K562 (cell line): ENCODE data around the gene STYXL1. TPM values are rescaled to one million over a fixed set of nuclear protein-coding genes. Genes with fewer than 3 reads are reported as not detected.
A peak's percentile ranks its signal among the peaks of the same experiment; 100 is the strongest.

ENCODE experiments used
- ATAC-seq: fragments of 200-7000 bp; cut with Tn5 transposase; 3 replicates; pipeline ENCODE4 v1.9.1; 2020; ENCODE audit warnings: moderate library complexity
- BruUV-seq: library from RNA; stranded (reverse); fragments of 400-500 nt; replicated peaks from 2 replicates; lab custom pipeline; 2021; lab: Mats Ljungman, UMichigan
- CTCF ChIA-PET: fragments of 300-600 bp; formaldehyde crosslinking; extraction: SDS; loops from one replicate; lab custom pipeline; 2021; ENCODE audit warnings: low intra/inter-chr PET ratio; lab: Yijun Ruan, JAX
- POLR2A ChIA-PET: fragments of 300-600, 350-650 bp; sonication (Branson Sonifier 250); formaldehyde crosslinking; extraction: SDS; loops from one replicate; lab custom pipeline; 2021; ENCODE audit warnings: antibody characterized with exemption, inconsistent platforms; lab: Yijun Ruan, JAX
- DNase-seq, 4 experiments: peaks; one replicate each; pipeline versions ENCODE4 v3.0.0 to v3.0.0-alpha.2; 2011 to 2018; ENCODE audit warnings: low spot score in 3 of 4, mixed read lengths in 3 of 4; ENCODE audit errors: extremely low read depth in 1 of 4
- FAIRE-seq: peaks from 2 replicates; lab custom pipeline; 2011; peaks lifted over from hg19 to GRCh38; lab: Jason Lieb, UNC
- H2AFZ ChIP-seq: 2 replicates; pipeline ENCODE4 v1.6.0; 2011; ENCODE audit warnings: low read depth, low read length, control low read depth, inconsistent platforms
- H3K27ac ChIP-seq: fragments of 200-600 bp; 3 replicates; pipeline ENCODE4 v1.8.0; 2011; ENCODE audit warnings: low read depth, mild to moderate bottlenecking, control low read depth, inconsistent platforms, low read length, moderate library complexity, mixed read lengths; ENCODE audit errors: extremely low read depth
- H3K27me3 ChIP-seq, 2 experiments: fragments of 300-600 bp in 1 of 2; 2 replicates in 1 of 2; 3 replicates in 1 of 2; pipeline versions ENCODE4 v1.6.0 to v1.8.0; 2011; ENCODE audit warnings: inconsistent platforms in 2 of 2, low read length in 2 of 2, mild to moderate bottlenecking in 1 of 2, mixed read lengths in 1 of 2, moderate library complexity in 1 of 2; ENCODE audit not compliant: control insufficient read depth in 2 of 2, insufficient read depth in 2 of 2
- H3K36me3 ChIP-seq: fragments of 300-600 bp; 3 replicates; pipeline ENCODE4 v1.8.0; 2011; ENCODE audit warnings: mild to moderate bottlenecking, low read length, inconsistent platforms; ENCODE audit not compliant: control insufficient read depth, insufficient read depth
- H3K4me1 ChIP-seq, 2 experiments: fragments of 200-600 bp in 1 of 2; replicated peaks in 1 of 2; 2 replicates in 1 of 2; 3 replicates in 1 of 2; pipeline versions ENCODE4 v1.5.1 to v1.8.0; 2011; ENCODE audit warnings: inconsistent platforms in 2 of 2, low read length in 2 of 2, mild to moderate bottlenecking in 1 of 2, mixed read lengths in 1 of 2, moderate library complexity in 1 of 2; ENCODE audit not compliant: control insufficient read depth in 2 of 2, insufficient read depth in 2 of 2
- H3K4me2 ChIP-seq: 2 replicates; pipeline ENCODE4 v1.6.1; 2011; ENCODE audit warnings: low read length, control low read depth, inconsistent platforms, mixed read lengths; ENCODE audit not compliant: insufficient read depth
- H3K4me3 ChIP-seq: fragments of 200-600 bp; sonication (generic), shearing (Covaris generic); 2 replicates; pipeline ENCODE4 v1.5.1; 2016; ENCODE audit warnings: control low read depth, inconsistent platforms
- H3K79me2 ChIP-seq: fragments of 200-600 bp; 3 replicates; pipeline ENCODE4 v1.8.0; 2011; ENCODE audit warnings: low read length, inconsistent platforms; ENCODE audit not compliant: control insufficient read depth, insufficient read depth
- H3K9ac ChIP-seq, 2 experiments: 2 replicates each; pipeline versions ENCODE4 v1.6.0 to v1.6.1; 2011; ENCODE audit warnings: low read depth in 2 of 2, low read length in 2 of 2, control low read depth in 1 of 2, inconsistent platforms in 1 of 2, mild to moderate bottlenecking in 1 of 2, mixed read lengths in 1 of 2; ENCODE audit not compliant: insufficient read depth in 1 of 2
- H3K9me1 ChIP-seq: one replicate; pipeline ENCODE4 v1.6.0; 2011; ENCODE audit warnings: inconsistent platforms, mild to moderate bottlenecking, low read length, moderate library complexity; ENCODE audit not compliant: control insufficient read depth, insufficient read depth
- H3K9me3 ChIP-seq: replicated peaks from 2 replicates; pipeline ENCODE4 v1.5.1; 2011; ENCODE audit warnings: low read depth, low read length, inconsistent platforms; ENCODE audit not compliant: control insufficient read depth, insufficient read depth
- H4K20me1 ChIP-seq: replicated peaks from 2 replicates; pipeline ENCODE4 v1.6.1; 2011; ENCODE audit warnings: low read length, inconsistent platforms, mixed read lengths; ENCODE audit not compliant: control insufficient read depth, insufficient read depth
- ETS2 ChIP-seq: IDR thresholded peaks from 2 replicates; pipeline ENCODE4 v1.6.1; 2016; ENCODE audit warnings: borderline replicate concordance, missing genetic modification characterization, mild to moderate bottlenecking, moderate library complexity, missing compliant biosample characterization; ENCODE audit not compliant: poor library complexity, severe bottlenecking
- IRF2 ChIP-seq: sonication (generic); formaldehyde crosslinking; IDR thresholded peaks from 2 replicates; pipeline ENCODE4 v1.8.1; 2022; ENCODE audit warnings: mild to moderate bottlenecking, missing genetic modification reagents
- JUNB ChIP-seq: fragments of 450-650 bp; formaldehyde crosslinking; conservative IDR thresholded peaks from 2 replicates; pipeline ENCODE4 v1.4.0; 2020; ENCODE audit warnings: mild to moderate bottlenecking
- POLR2G ChIP-seq: fragments of 200-400 bp; formaldehyde crosslinking; IDR thresholded peaks from 2 replicates; pipeline ENCODE4 v1.6.1; 2017; ENCODE audit warnings: low read depth, mild to moderate bottlenecking, antibody characterized with exemption, low read length, moderate library complexity
- RBM22 ChIP-seq: fragments of 200-400 bp; formaldehyde crosslinking; IDR thresholded peaks from 2 replicates; pipeline ENCODE4 v1.6.1; 2018; ENCODE audit warnings: low read length, low read depth; ENCODE audit not compliant: poor library complexity, severe bottlenecking
- ZNF57 ChIP-seq: fragments of 450-650 bp; formaldehyde crosslinking; IDR thresholded peaks from 2 replicates; pipeline ENCODE4 v1.4.0; 2020; ENCODE audit warnings: mild to moderate bottlenecking, moderate library complexity
- WGBS: fragments of 100-300 bp; shearing (Covaris generic); methylation state at CpG from one replicate; pipeline ENCODE4 v1.1.6; 2016; ENCODE audit warnings: low coverage, mixed read lengths; ENCODE audit not compliant: insufficient coverage; ENCODE audit errors: missing lambda C conversion rate; 5-methylcytosine and 5-hydroxymethylcytosine counted together
- in situ Hi-C: fragments of 300-500 bp; cut with MboI; formaldehyde crosslinking; loops from 4 replicates; pipeline ENCODE4 v1.15.0; 2018; ENCODE audit warnings: inconsistent platforms, mixed read lengths
- intact Hi-C: fragments of 100-400 bp; cut with micrococcal nuclease; formaldehyde crosslinking; loops from 2 replicates; pipeline ENCODE4 v1.14.2; 2022
- polyA plus RNA-seq, 8 experiments: library from polyadenylated mRNA; depleted of rRNA in 4 of 8; stranded (reverse) in 5 of 8; unstranded in 3 of 8; fragments of >200 nt; fragmentation: Nextera tagmentation in 2 of 8; fragmentation: Illumina TruSeq in 1 of 8; extraction: Ambion mirVana in 2 of 8; extraction: Trizol in 1 of 8; gene quantifications; 2 replicates each; pipeline versions ENCODE4 v1.2.1 to v1.2.3, GENCODE V29; 2011 to 2014; ENCODE audit warnings: inconsistent platforms in 1 of 8, missing spikeins in 1 of 8
- total RNA-seq, 7 experiments: library from RNA; depleted of rRNA in 6 of 7; stranded (reverse); fragments of >200 nt in 6 of 7; fragmentation: Illumina TruSeq in 2 of 7; extraction: Trizol in 2 of 7; gene quantifications; 2 replicates each; pipeline versions ENCODE4 v1.2.1 to v1.2.3, GENCODE V29; 2011 to 2021; ENCODE audit warnings: low replicate concordance in 1 of 7
- TF ChIP-seq, protein P1 (sequence below): fragments of 200-800 bp; sonication (Bioruptor generic); IDR thresholded peaks from 2 replicates; pipeline ENCODE4 v1.6.1; 2017; ENCODE audit warnings: missing genetic modification characterization, missing compliant biosample characterization

The STYXL1 gene
- total and polyA plus RNA-seq, 9 of the 15 experiments (the other 6 are each of a cell fraction or from before 2014, with no cell fraction given) = 36.5 to 97.2 (median 49.9) TPM

DNA sequence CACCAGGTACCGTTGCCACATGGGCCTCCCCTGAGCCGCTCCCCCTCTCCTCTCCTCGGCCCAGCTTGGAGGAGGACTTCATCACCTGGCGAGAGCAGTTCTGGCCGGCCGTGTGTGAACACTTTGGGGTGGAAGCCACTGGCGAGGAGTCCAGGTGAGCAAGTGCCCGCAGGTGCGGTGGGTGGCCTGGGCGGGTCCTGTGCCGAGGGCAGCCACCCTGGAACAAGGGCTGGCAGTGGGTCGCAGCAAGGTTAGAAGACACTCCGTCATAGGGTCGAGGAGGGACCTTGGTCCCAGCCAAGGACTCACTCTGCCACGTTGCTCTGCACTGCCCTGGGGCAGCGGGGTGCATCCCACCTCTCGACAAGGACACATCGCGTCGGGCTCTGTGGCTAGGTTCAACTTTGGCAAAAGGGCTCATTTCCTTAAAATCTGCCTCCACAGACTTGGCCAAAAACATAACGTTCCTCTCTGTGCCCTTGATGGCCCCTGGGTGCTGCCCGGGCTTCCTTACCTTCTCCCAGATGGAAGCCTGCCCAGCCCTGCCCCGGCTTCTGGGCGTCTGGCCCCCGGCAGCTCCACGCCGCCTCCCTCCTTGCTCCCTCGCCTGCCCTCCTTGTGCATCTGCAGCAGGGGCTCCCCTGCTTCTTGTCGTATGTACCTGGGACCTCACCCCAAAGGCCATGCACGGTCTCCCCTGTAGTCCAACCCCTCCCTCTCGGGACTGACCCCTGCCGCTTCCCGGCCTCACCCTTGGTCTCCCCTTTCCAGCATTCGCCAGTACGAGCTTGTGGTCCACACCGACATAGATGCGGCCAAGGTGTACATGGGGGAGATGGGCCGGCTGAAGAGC, 66.1 kb downstream of the STYXL1 start:
- TF ChIP-seq POLR2G (peak; percentile 51), IRF2 (CRISPR knock-in tag) (no peak), ZNF57 (no peak)
- Histone ChIP-seq H3K4me2 (no peak overlapping the region), H3K9me1 (peaks cover 4% of the 10 kb centered on the region), H4K20me1 (0 out of 2 replicates have a peak, but pooled peaks cover 3% of the 10 kb centered on the region), H3K9me3 (no peaks in the 10 kb centered on the region), H2AFZ (no peak overlapping the region), H3K4me1 (peaks cover 0 to 54% of the 10 kb centered on the region in 2 experiments; a peak in 2 of 5 replicates), H3K9ac (peak overlapping the region in 1 of 2 experiments; percentile 36; a peak in 2 of 4 replicates), H3K36me3 (peaks cover 78% of the 10 kb centered on the region; the same call in 2 of the 3 replicates), H3K4me3 (no peak overlapping the region), H3K27me3 (no peaks in the 10 kb centered on the region), H3K79me2 (no peaks in the 10 kb centered on the region), H3K27ac (no peak overlapping the region)
- WGBS = 87% methylated on average over 32 of the region's 38 CpGs
- FAIRE-seq (no peak), DNase-seq (no peak), ATAC-seq (no peak)
- ChIA-PET CTCF (no interaction called here), POLR2A (interaction anchor here (0.6 to 1.2 kb wide), 3 partner anchors 9 to 44 kb away, joined by 3 to 4 read pairs (median 4); no protein-coding TSS in a partner anchor)
- in situ Hi-C loops (no loop called here), intact Hi-C loops (no loop called here)
- no TSS peak for BruUV-seq

DNA sequence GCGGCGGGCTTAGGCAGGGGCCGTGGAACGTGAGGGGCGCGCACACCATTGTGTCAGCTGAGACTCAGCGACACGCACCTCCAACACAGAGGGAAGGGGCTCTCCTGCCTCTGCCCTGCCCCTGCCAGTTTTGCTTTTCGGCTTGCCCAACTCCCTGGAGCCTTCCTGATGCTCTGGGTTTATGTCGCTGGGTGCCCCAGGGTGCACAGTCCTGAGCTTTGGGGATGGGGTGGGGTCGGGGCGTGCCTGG, 66.7 kb downstream of the STYXL1 start:
- Histone ChIP-seq H3K9ac (no peak overlapping the region; a peak in 1 of 4 replicates), H2AFZ (no peak overlapping the region), H3K9me3 (no peaks in the 10 kb centered on the region), H3K27me3 (no peaks in the 10 kb centered on the region), H3K79me2 (no peaks in the 10 kb centered on the region), H3K4me2 (no peak overlapping the region), H4K20me1 (0 out of 2 replicates have a peak, but pooled peaks cover 3% of the 10 kb centered on the region), H3K36me3 (peaks cover 73% of the 10 kb centered on the region; the same call in 2 of the 3 replicates), H3K4me1 (peaks cover 0 to 49% of the 10 kb centered on the region in 2 experiments; a peak in 2 of 5 replicates), H3K4me3 (no peak overlapping the region), H3K9me1 (no peaks in the 10 kb centered on the region), H3K27ac (no peak overlapping the region)
- intact Hi-C loops (no loop called here), in situ Hi-C loops (no loop called here)
- BruUV-seq = no TSS peak
- 86% methylated on average over 12 of the region's 12 CpGs for WGBS
- FAIRE-seq (no peak), DNase-seq (no peak), ATAC-seq (no peak)
- CTCF ChIA-PET = no interaction called here
- POLR2A ChIA-PET = interaction anchor here (1.2 kb wide), 1 partner anchor 15 kb away, joined by 4 read pairs; no protein-coding TSS in a partner anchor
- TF ChIP-seq RBM22 (peak; percentile 29), ETS2 (tag) (no peak), JUNB (CRISPR knock-in tag) (no peak), POLR2G (peak; percentile 68)
- TF ChIP-seq, protein P1, sequence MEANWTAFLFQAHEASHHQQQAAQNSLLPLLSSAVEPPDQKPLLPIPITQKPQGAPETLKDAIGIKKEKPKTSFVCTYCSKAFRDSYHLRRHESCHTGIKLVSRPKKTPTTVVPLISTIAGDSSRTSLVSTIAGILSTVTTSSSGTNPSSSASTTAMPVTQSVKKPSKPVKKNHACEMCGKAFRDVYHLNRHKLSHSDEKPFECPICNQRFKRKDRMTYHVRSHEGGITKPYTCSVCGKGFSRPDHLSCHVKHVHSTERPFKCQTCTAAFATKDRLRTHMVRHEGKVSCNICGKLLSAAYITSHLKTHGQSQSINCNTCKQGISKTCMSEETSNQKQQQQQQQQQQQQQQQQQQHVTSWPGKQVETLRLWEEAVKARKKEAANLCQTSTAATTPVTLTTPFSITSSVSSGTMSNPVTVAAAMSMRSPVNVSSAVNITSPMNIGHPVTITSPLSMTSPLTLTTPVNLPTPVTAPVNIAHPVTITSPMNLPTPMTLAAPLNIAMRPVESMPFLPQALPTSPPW = no peak
